ENCODE measurements around the gene LCMT2.

Gene LCMT2

GRCh38 chr15:43281926-43282602 is 48.3 kb downstream of the LCMT2 start:
- DNase-seq (ENCODE audit: low read depth), result no peak
- no peaks in the 10 kb centered on the region for H3K9me3 ChIP-seq (ENCODE audit: control insufficient read depth, low read length)
- H3K9ac ChIP-seq (ENCODE audit: low read length), result no peak overlapping the region
- H3K36me3 ChIP-seq (ENCODE audit: control insufficient read depth, insufficient read depth, low read length, severe bottlenecking), result no peaks in the 10 kb centered on the region
- peaks cover 55% of the 10 kb centered on the region for H3K27me3 ChIP-seq (replicated peaks; ENCODE audit: control insufficient read depth, insufficient read depth, low read length)
- no peak overlapping the region for H3K4me3 ChIP-seq (ENCODE audit: low read length)
- H3K4me1 ChIP-seq (ENCODE audit: control insufficient read depth, insufficient read depth, low read length), result no peaks in the 10 kb centered on the region

GRCh38 chr15:43280996-43281395 is 49.4 kb downstream of the LCMT2 start:
- no peak overlapping the region for H3K4me3 ChIP-seq (ENCODE audit: low read length)
- no peak overlapping the region for H3K9ac ChIP-seq (ENCODE audit: low read length)
- no peaks in the 10 kb centered on the region for H3K36me3 ChIP-seq (ENCODE audit: control insufficient read depth, insufficient read depth, low read length, severe bottlenecking)
- H3K4me1 ChIP-seq (ENCODE audit: control insufficient read depth, insufficient read depth, low read length), result no peaks in the 10 kb centered on the region
- no peaks in the 10 kb centered on the region for H3K9me3 ChIP-seq (ENCODE audit: control insufficient read depth, low read length)
- peaks cover 57% of the 10 kb centered on the region for H3K27me3 ChIP-seq (replicated peaks; ENCODE audit: control insufficient read depth, insufficient read depth, low read length)
- DNase-seq (ENCODE audit: low read depth), result no peak

GRCh38 chr15:43279496-43279895 is 50.9 kb downstream of the LCMT2 start:
- H3K36me3 ChIP-seq (ENCODE audit: control insufficient read depth, insufficient read depth, low read length, severe bottlenecking), result no peaks in the 10 kb centered on the region
- no peak overlapping the region for H3K4me3 ChIP-seq (ENCODE audit: low read length)
- peaks cover 58% of the 10 kb centered on the region for H3K27me3 ChIP-seq (replicated peaks; ENCODE audit: control insufficient read depth, insufficient read depth, low read length)
- no peaks in the 10 kb centered on the region for H3K4me1 ChIP-seq (ENCODE audit: control insufficient read depth, insufficient read depth, low read length)
- H3K9ac ChIP-seq (ENCODE audit: low read length), result no peak overlapping the region
- no peaks in the 10 kb centered on the region for H3K9me3 ChIP-seq (ENCODE audit: control insufficient read depth, low read length)
- DNase-seq (ENCODE audit: low read depth), result no peak

GRCh38 chr15:43278869-43279268 is 51.5 kb downstream of the LCMT2 start:
- H3K9ac ChIP-seq (ENCODE audit: low read length), result no peak overlapping the region
- no peaks in the 10 kb centered on the region for H3K9me3 ChIP-seq (ENCODE audit: control insufficient read depth, low read length)
- DNase-seq (ENCODE audit: low read depth), result no peak
- H3K27me3 ChIP-seq (replicated peaks; ENCODE audit: control insufficient read depth, insufficient read depth, low read length), result peaks cover 58% of the 10 kb centered on the region
- H3K4me3 ChIP-seq (ENCODE audit: low read length), result no peak overlapping the region
- no peaks in the 10 kb centered on the region for H3K36me3 ChIP-seq (ENCODE audit: control insufficient read depth, insufficient read depth, low read length, severe bottlenecking)
- H3K4me1 ChIP-seq (ENCODE audit: control insufficient read depth, insufficient read depth, low read length), result peaks cover 3% of the 10 kb centered on the region

- H3K36me3 ChIP-seq (ENCODE audit: control insufficient read depth, insufficient read depth, low read length, severe bottlenecking), result no peaks in the 10 kb centered on the region
- DNase-seq (ENCODE audit: low read depth), result no peak
- no peak overlapping the region for H3K9ac ChIP-seq (ENCODE audit: low read length)
- H3K4me1 ChIP-seq (ENCODE audit: control insufficient read depth, insufficient read depth, low read length), result peaks cover 3% of the 10 kb centered on the region
- H3K4me3 ChIP-seq (ENCODE audit: low read length), result no peak overlapping the region
- H3K27me3 ChIP-seq (replicated peaks; ENCODE audit: control insufficient read depth, insufficient read depth, low read length), result peaks cover 51% of the 10 kb centered on the region
- H3K9me3 ChIP-seq (ENCODE audit: control insufficient read depth, low read length), result no peaks in the 10 kb centered on the region
Measured at GRCh38 chr15:43277901-43278300, 52.5 kb downstream of the LCMT2 start.

GRCh38 chr15:43277231-43277823 is 53.0 kb downstream of the LCMT2 start:
- no peaks in the 10 kb centered on the region for H3K9me3 ChIP-seq (ENCODE audit: control insufficient read depth, low read length)
- H3K4me1 ChIP-seq (ENCODE audit: control insufficient read depth, insufficient read depth, low read length), result peaks cover 3% of the 10 kb centered on the region
- no peaks in the 10 kb centered on the region for H3K36me3 ChIP-seq (ENCODE audit: control insufficient read depth, insufficient read depth, low read length, severe bottlenecking)
- no peak for DNase-seq (ENCODE audit: low read depth)
- no peak overlapping the region for H3K9ac ChIP-seq (ENCODE audit: low read length)
- peaks cover 50% of the 10 kb centered on the region for H3K27me3 ChIP-seq (replicated peaks; ENCODE audit: control insufficient read depth, insufficient read depth, low read length)
- no peak overlapping the region for H3K4me3 ChIP-seq (ENCODE audit: low read length)

- H3K9me3 ChIP-seq (ENCODE audit: control insufficient read depth, low read length), result no peaks in the 10 kb centered on the region
- peaks cover 43% of the 10 kb centered on the region for H3K27me3 ChIP-seq (replicated peaks; ENCODE audit: control insufficient read depth, insufficient read depth, low read length)
- no peak overlapping the region for H3K4me3 ChIP-seq (ENCODE audit: low read length)
- H3K4me1 ChIP-seq (ENCODE audit: control insufficient read depth, insufficient read depth, low read length), result peaks cover 3% of the 10 kb centered on the region
- DNase-seq (ENCODE audit: low read depth), result no peak
- no peak overlapping the region for H3K9ac ChIP-seq (ENCODE audit: low read length)
- H3K36me3 ChIP-seq (ENCODE audit: control insufficient read depth, insufficient read depth, low read length, severe bottlenecking), result no peaks in the 10 kb centered on the region
Measured at GRCh38 chr15:43276563-43277200, 53.7 kb downstream of the LCMT2 start.

GRCh38 chr15:43275740-43276562 is 54.4 kb downstream of the LCMT2 start:
- Histone ChIP-seq H3K36me3 (ENCODE audit: control insufficient read depth, insufficient read depth, low read length, severe bottlenecking) (no peaks in the 10 kb centered on the region), H3K27me3 (replicated peaks; ENCODE audit: control insufficient read depth, insufficient read depth, low read length) (peaks cover 40% of the 10 kb centered on the region), H3K4me3 (ENCODE audit: low read length) (no peak overlapping the region), H3K9ac (ENCODE audit: low read length) (no peak overlapping the region), H3K4me1 (ENCODE audit: control insufficient read depth, insufficient read depth, low read length) (peaks cover 3% of the 10 kb centered on the region), H3K9me3 (ENCODE audit: control insufficient read depth, low read length) (no peaks in the 10 kb centered on the region)
- no peak for DNase-seq (ENCODE audit: low read depth)

- Histone ChIP-seq H3K4me3 (ENCODE audit: low read length) (no peak overlapping the region), H3K4me1 (ENCODE audit: control insufficient read depth, insufficient read depth, low read length) (peaks cover 3% of the 10 kb centered on the region)
Measured at GRCh38 chr15:43274136-43274535, 56.2 kb downstream of the LCMT2 start.

More at GRCh38 chr15:43274136-43274535, 56.2 kb downstream of the LCMT2 start:
- Histone ChIP-seq H3K36me3 (ENCODE audit: control insufficient read depth, insufficient read depth, low read length, severe bottlenecking) (no peaks in the 10 kb centered on the region), H3K9me3 (ENCODE audit: control insufficient read depth, low read length) (no peaks in the 10 kb centered on the region), H3K9ac (ENCODE audit: low read length) (no peak overlapping the region), H3K27me3 (replicated peaks; ENCODE audit: control insufficient read depth, insufficient read depth, low read length) (peaks cover 48% of the 10 kb centered on the region)
- no peak for DNase-seq (ENCODE audit: low read depth)

All from adipocyte (in vitro differentiated cells).